ENCODE results near the gene GLA.
A peak's percentile ranks its signal among the peaks of the same experiment; 100 is the strongest.

Gene GLA

GRCh38 chrX:101415180-101416145, 7.7 kb upstream of the GLA start:
- ATAC-seq (ENCODE audit: low read depth) (peak; percentile 63), DNase-seq (ENCODE audit: low spot score in 2 of 2) (peak; percentile 44 to 51)
- Mint-ChIP-seq H3K36me3 (peaks cover 15% of the 10 kb centered on the region), H3K27me3 (no peaks in the 10 kb centered on the region), H3K9me3 (no peaks in the 10 kb centered on the region), H3K4me3 (peak overlapping the region; percentile 6), H3K4me1 (peaks cover 25% of the 10 kb centered on the region), H3K27ac (peak overlapping the region; percentile 80)

- DNase-seq (ENCODE audit: low spot score in 2 of 2) (no peak), ATAC-seq (ENCODE audit: low read depth) (no peak)
- H3K27me3 Mint-ChIP-seq: no peaks in the 10 kb centered on the region
- H3K4me3 Mint-ChIP-seq: peak overlapping the region; percentile 17
- peaks cover 27% of the 10 kb centered on the region for H3K4me1 Mint-ChIP-seq
- H3K27ac Mint-ChIP-seq: peak overlapping the region; percentile 80
- H3K9me3 Mint-ChIP-seq: no peaks in the 10 kb centered on the region
- peaks cover 13% of the 10 kb centered on the region for H3K36me3 Mint-ChIP-seq
These were observed 4.3 kb upstream of the GLA start for GRCh38 chrX:101411984-101412383.

- Mint-ChIP-seq H3K27me3 (no peaks in the 10 kb centered on the region), H3K27ac (peak overlapping the region; percentile 90), H3K9me3 (no peaks in the 10 kb centered on the region), H3K4me1 (peaks cover 26% of the 10 kb centered on the region), H3K4me3 (peak overlapping the region; percentile 51), H3K36me3 (peaks cover 13% of the 10 kb centered on the region)
- ATAC-seq (ENCODE audit: low read depth): no peak
- no peak for DNase-seq (ENCODE audit: low spot score in 2 of 2)
These were observed 2.7 kb upstream of the GLA start for GRCh38 chrX:101410461-101410860.

GRCh38 chrX:101409043-101409442, 1.3 kb upstream of the GLA start:
- no peak for DNase-seq (ENCODE audit: low spot score in 2 of 2)
- no peaks in the 10 kb centered on the region for H3K9me3 Mint-ChIP-seq
- peak overlapping the region; percentile 68 for H3K4me3 Mint-ChIP-seq
- peaks cover 24% of the 10 kb centered on the region for H3K4me1 Mint-ChIP-seq
- no peak for ATAC-seq (ENCODE audit: low read depth)
- peak overlapping the region; percentile 98 for H3K27ac Mint-ChIP-seq
- H3K27me3 Mint-ChIP-seq: no peaks in the 10 kb centered on the region
- peaks cover 15% of the 10 kb centered on the region for H3K36me3 Mint-ChIP-seq

- Mint-ChIP-seq H3K27me3 (no peaks in the 10 kb centered on the region), H3K4me1 (peaks cover 24% of the 10 kb centered on the region), H3K36me3 (peaks cover 16% of the 10 kb centered on the region), H3K9me3 (no peaks in the 10 kb centered on the region), H3K27ac (peak overlapping the region; percentile 98), H3K4me3 (peak overlapping the region; percentile 98)
- ATAC-seq (ENCODE audit: low read depth): no peak
- DNase-seq (ENCODE audit: low spot score in 2 of 2): no peak
These were observed 762 bp upstream of the GLA start for GRCh38 chrX:101408532-101408841.

- H3K27me3 Mint-ChIP-seq: no peaks in the 10 kb centered on the region
These were observed 468 bp downstream of the GLA start for GRCh38 chrX:101407167-101407747.

GRCh38 chrX:101399825-101400224, 7.9 kb downstream of the GLA start:
- H3K27me3 Mint-ChIP-seq: no peaks in the 10 kb centered on the region
- peaks cover 12% of the 10 kb centered on the region for H3K36me3 Mint-ChIP-seq
- H3K4me3 Mint-ChIP-seq: no peak overlapping the region
- no peaks in the 10 kb centered on the region for H3K9me3 Mint-ChIP-seq
- H3K27ac Mint-ChIP-seq: no peak overlapping the region
- ATAC-seq (ENCODE audit: low read depth) (no peak), DNase-seq (ENCODE audit: low spot score in 2 of 2) (no peak)
- H3K4me1 Mint-ChIP-seq: peaks cover 2% of the 10 kb centered on the region

More at GRCh38 chrX:101407167-101407747, 468 bp downstream of the GLA start:
- Mint-ChIP-seq H3K9me3 (no peaks in the 10 kb centered on the region), H3K27ac (peak overlapping the region; percentile 98), H3K4me1 (peaks cover 15% of the 10 kb centered on the region), H3K4me3 (peak overlapping the region; percentile 98), H3K36me3 (peaks cover 11% of the 10 kb centered on the region)
- ATAC-seq (ENCODE audit: low read depth): no peak
- DNase-seq (ENCODE audit: low spot score in 2 of 2): no peak

- no peak for ATAC-seq (ENCODE audit: low read depth)
These were observed 9.0 kb downstream of the GLA start for GRCh38 chrX:101398694-101399093.

GRCh38 chrX:101397779-101398178, 9.9 kb downstream of the GLA start:
- DNase-seq (ENCODE audit: low spot score in 2 of 2) (no peak), ATAC-seq (ENCODE audit: low read depth) (no peak)
- no peaks in the 10 kb centered on the region for H3K27me3 Mint-ChIP-seq
- no peaks in the 10 kb centered on the region for H3K9me3 Mint-ChIP-seq
- no peak overlapping the region for H3K4me3 Mint-ChIP-seq
- H3K36me3 Mint-ChIP-seq: peaks cover 13% of the 10 kb centered on the region
- H3K27ac Mint-ChIP-seq: no peak overlapping the region
- peaks cover 5% of the 10 kb centered on the region for H3K4me1 Mint-ChIP-seq

More at GRCh38 chrX:101398694-101399093, 9.0 kb downstream of the GLA start:
- Mint-ChIP-seq H3K9me3 (no peaks in the 10 kb centered on the region), H3K36me3 (peaks cover 10% of the 10 kb centered on the region), H3K4me1 (peaks cover 2% of the 10 kb centered on the region), H3K4me3 (no peak overlapping the region), H3K27me3 (no peaks in the 10 kb centered on the region), H3K27ac (no peak overlapping the region)
- no peak for DNase-seq (ENCODE audit: low spot score in 2 of 2)

GRCh38 chrX:101395789-101396188, 11.9 kb downstream of the GLA start:
- no peaks in the 10 kb centered on the region for H3K9me3 Mint-ChIP-seq
- peak overlapping the region; percentile 35 for H3K27ac Mint-ChIP-seq
- ATAC-seq (ENCODE audit: low read depth) (no peak), DNase-seq (ENCODE audit: low spot score in 2 of 2) (no peak)
- H3K27me3 Mint-ChIP-seq: no peaks in the 10 kb centered on the region
- no peak overlapping the region for H3K4me3 Mint-ChIP-seq
- peaks cover 12% of the 10 kb centered on the region for H3K36me3 Mint-ChIP-seq
- H3K4me1 Mint-ChIP-seq: peaks cover 14% of the 10 kb centered on the region

- Mint-ChIP-seq H3K9me3 (no peaks in the 10 kb centered on the region), H3K4me3 (no peak overlapping the region), H3K36me3 (peaks cover 9% of the 10 kb centered on the region)
These were observed 13.4 kb downstream of the GLA start for GRCh38 chrX:101394372-101394771.

GRCh38 chrX:101393530-101394305, 14.0 kb downstream of the GLA start:
- Mint-ChIP-seq H3K4me1 (peaks cover 11% of the 10 kb centered on the region), H3K9me3 (no peaks in the 10 kb centered on the region), H3K4me3 (no peak overlapping the region), H3K36me3 (peaks cover 9% of the 10 kb centered on the region), H3K27me3 (no peaks in the 10 kb centered on the region), H3K27ac (peak overlapping the region; percentile 92)
- no peak for DNase-seq (ENCODE audit: low spot score in 2 of 2)
- ATAC-seq (ENCODE audit: low read depth): no peak

More at GRCh38 chrX:101394372-101394771, 13.4 kb downstream of the GLA start:
- Mint-ChIP-seq H3K4me1 (peaks cover 11% of the 10 kb centered on the region), H3K27ac (peak overlapping the region; percentile 92), H3K27me3 (no peaks in the 10 kb centered on the region)
- DNase-seq (ENCODE audit: low spot score in 2 of 2) (no peak), ATAC-seq (ENCODE audit: low read depth) (no peak)

GRCh38 chrX:101391831-101392230, 15.9 kb downstream of the GLA start:
- DNase-seq (ENCODE audit: low spot score in 2 of 2): no peak
- peaks cover 9% of the 10 kb centered on the region for H3K36me3 Mint-ChIP-seq
- H3K27ac Mint-ChIP-seq: peak overlapping the region; percentile 92
- no peaks in the 10 kb centered on the region for H3K27me3 Mint-ChIP-seq
- H3K4me3 Mint-ChIP-seq: peak overlapping the region; percentile 90
- no peaks in the 10 kb centered on the region for H3K9me3 Mint-ChIP-seq
- ATAC-seq (ENCODE audit: low read depth): no peak
- peaks cover 11% of the 10 kb centered on the region for H3K4me1 Mint-ChIP-seq
